ENCODE results near the gene HPCAL1. TPM values are rescaled to one million over a fixed set of nuclear protein-coding genes. Genes with fewer than 3 reads are reported as not detected.
A peak's percentile ranks its signal among the peaks of the same experiment; 100 is the strongest.

Gene HPCAL1
- total RNA-seq, 1 donor from 2014 or later: 77.1 TPM

- DNase-seq: no peak
- Mint-ChIP-seq H3K27ac (no peak overlapping the region), H3K4me1 (peaks cover 24% of the 10 kb centered on the region), H3K4me3 (no peak overlapping the region), H3K36me3 (ENCODE audit: low read depth) (peaks cover 23% of the 10 kb centered on the region), H3K9me3 (no peaks in the 10 kb centered on the region), H3K27me3 (no peaks in the 10 kb centered on the region)
- intact Hi-C loops (cut with micrococcal nuclease): no loop called here
These were observed 20.8 kb downstream of the HPCAL1 start for GRCh38 chr2:10323535-10323934.

DNA sequence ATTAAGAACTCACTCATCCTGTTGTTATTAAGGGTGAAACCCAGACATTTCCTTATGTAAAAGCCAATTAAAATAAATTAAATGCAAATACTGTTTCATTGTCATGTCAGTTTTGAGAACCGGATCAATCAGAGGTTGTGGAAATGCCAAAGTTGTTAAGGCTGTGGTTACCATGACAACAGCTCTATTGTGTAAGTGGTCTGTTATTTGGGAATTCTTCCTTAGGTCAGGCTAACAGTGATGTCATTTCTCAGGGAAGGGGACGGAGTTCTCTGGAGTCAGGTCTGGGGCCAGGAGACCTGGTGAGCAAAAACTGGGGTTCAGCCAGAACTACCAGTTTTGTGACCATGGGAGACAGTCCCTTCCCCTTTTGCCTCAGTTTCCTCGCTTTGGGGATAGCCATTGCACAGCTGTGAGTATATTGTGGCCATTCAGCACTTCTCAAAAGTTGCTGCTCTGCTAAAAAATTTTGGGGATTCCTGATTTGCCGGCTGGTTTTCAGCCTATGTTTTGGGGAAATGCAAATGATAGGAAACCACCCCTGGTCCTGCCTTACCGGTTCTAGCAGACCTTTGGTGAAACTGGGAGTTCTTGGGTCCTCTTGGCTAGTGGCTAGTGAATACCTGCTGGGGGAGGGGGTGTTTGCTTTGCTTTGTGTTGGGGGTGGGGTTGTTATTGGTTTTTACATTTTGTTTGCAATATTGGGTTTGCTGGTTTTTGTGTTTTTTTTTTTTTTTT is 21.6 kb downstream of the HPCAL1 start:
- H3K36me3 Mint-ChIP-seq (ENCODE audit: low read depth): peaks cover 23% of the 10 kb centered on the region
- no peak for DNase-seq
- H3K27me3 Mint-ChIP-seq: no peaks in the 10 kb centered on the region
- H3K9me3 Mint-ChIP-seq: no peaks in the 10 kb centered on the region
- H3K4me1 Mint-ChIP-seq: peaks cover 31% of the 10 kb centered on the region
- intact Hi-C loops (cut with micrococcal nuclease): no loop called here
- no peak overlapping the region for H3K4me3 Mint-ChIP-seq
- no peak overlapping the region for H3K27ac Mint-ChIP-seq

GRCh38 chr2:10325278-10326145 is 22.8 kb downstream of the HPCAL1 start:
- Mint-ChIP-seq H3K4me3 (no peak overlapping the region), H3K27ac (peak overlapping the region; percentile 17), H3K4me1 (peaks cover 42% of the 10 kb centered on the region), H3K27me3 (no peaks in the 10 kb centered on the region), H3K9me3 (no peaks in the 10 kb centered on the region), H3K36me3 (ENCODE audit: low read depth) (peaks cover 20% of the 10 kb centered on the region)
- no peak for DNase-seq
- intact Hi-C loops (cut with micrococcal nuclease): no loop called here

GRCh38 chr2:10326151-10326616 is 23.5 kb downstream of the HPCAL1 start:
- H3K4me3 Mint-ChIP-seq: no peak overlapping the region
- no peak for DNase-seq
- H3K4me1 Mint-ChIP-seq: peaks cover 48% of the 10 kb centered on the region
- H3K36me3 Mint-ChIP-seq (ENCODE audit: low read depth): peaks cover 19% of the 10 kb centered on the region
- H3K27ac Mint-ChIP-seq: peak overlapping the region; percentile 17
- intact Hi-C loops (cut with micrococcal nuclease): no loop called here
- H3K27me3 Mint-ChIP-seq: no peaks in the 10 kb centered on the region
- no peaks in the 10 kb centered on the region for H3K9me3 Mint-ChIP-seq

DNA sequence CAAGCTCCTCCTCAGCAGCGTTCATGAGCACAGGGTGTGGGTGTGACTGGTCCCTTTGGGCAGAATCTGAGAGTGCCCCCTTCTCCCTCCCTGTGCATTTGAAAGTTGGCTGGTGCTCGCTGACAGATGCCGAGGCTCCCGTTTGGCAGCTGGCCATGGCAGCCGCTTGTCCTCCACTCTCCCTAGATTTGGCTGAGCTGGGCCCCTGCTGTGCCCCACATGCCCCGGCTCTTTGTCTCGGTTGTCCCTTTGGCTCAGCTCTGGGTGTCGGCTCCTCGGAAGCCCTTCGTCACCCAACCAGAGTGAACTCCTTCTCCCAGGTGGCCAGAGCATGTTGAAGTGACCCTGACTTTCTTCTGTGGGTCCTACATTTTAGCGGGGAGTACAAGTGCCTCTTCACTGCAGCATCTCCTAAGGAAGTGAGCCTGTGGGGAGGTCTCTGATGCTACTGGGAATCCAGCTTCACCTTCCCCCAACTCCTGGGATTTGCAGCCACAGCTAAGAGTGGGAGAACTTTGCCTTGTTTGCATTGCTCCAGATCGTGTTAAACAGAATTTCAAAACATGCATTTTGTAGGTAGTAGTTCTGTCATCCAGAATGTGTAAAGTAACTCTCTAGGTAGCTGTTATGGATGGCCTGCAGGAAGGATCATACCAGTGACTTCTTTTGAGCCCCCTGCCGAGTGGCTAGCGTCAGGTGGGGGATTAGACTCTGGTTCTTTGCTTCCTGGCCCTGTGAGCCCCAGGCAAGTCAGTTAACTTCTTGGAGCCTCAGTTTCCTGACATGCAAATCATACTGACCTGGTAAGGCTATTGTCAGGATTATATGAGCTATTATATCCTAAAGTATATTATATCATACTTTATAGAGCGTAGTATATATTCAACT is 24.2 kb downstream of the HPCAL1 start:
- H3K36me3 Mint-ChIP-seq (ENCODE audit: low read depth): peaks cover 14% of the 10 kb centered on the region
- no peak overlapping the region for H3K4me3 Mint-ChIP-seq
- no peak for DNase-seq

GRCh38 chr2:10327896-10328669 is 25.4 kb downstream of the HPCAL1 start:
- Mint-ChIP-seq H3K27me3 (no peaks in the 10 kb centered on the region), H3K4me1 (peaks cover 65% of the 10 kb centered on the region), H3K27ac (peak overlapping the region; percentile 23), H3K4me3 (no peak overlapping the region), H3K9me3 (no peaks in the 10 kb centered on the region), H3K36me3 (ENCODE audit: low read depth) (peaks cover 13% of the 10 kb centered on the region)
- intact Hi-C loops (cut with micrococcal nuclease): no loop called here
- no peak for DNase-seq

More for the DNA sequence above, 24.2 kb downstream of the HPCAL1 start:
- Mint-ChIP-seq H3K27me3 (no peaks in the 10 kb centered on the region), H3K4me1 (peaks cover 54% of the 10 kb centered on the region), H3K9me3 (no peaks in the 10 kb centered on the region), H3K27ac (peak overlapping the region; percentile 34)
- intact Hi-C loops (cut with micrococcal nuclease): no loop called here

DNA sequence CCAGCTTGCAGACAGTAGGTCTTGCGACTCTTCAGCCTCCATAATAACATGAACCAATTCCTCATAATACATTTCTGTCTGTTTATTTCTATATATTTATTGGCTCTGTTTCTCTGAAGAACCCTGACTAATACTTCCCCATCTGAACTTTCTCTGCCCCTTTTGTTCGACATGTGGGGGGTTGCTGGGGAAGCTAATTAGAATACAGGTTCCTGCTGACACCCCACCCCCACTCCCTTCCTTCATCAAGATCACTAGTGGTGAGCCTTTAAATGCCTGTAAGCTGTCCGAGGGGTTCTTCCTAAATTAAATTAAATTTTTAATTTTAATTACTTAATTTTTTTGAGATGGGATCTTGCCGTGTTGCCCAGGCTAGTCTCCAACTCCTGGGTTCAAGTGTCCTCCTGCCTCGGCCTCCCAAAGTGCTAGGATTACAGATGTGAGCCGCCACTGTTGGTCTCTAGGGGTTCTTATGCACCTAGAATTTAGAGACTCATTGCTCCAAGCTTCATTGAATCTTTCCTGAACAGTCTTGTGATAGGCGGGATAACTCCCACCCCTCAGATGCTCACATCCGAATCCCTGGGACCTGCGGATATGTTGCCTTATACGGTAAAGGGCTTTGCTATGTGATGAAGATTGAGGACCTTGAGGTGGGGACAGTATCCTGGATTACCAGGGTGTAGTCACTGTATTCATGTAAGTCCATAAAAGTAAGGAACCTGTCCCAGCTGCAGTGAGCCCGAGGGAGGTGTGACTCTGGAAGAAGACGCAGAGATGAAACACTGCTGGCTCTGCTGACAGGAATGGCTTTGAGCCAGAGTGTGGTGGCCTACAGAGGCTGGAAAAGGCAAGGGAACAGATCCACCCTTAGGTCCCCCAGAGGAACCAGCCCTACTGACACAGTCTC is 26.2 kb downstream of the HPCAL1 start:
- DNase-seq: peak; percentile 60
- intact Hi-C loops (cut with micrococcal nuclease): no loop called here

GRCh38 chr2:10329580-10329879 is 26.8 kb downstream of the HPCAL1 start:
- Mint-ChIP-seq H3K4me1 (peaks cover 72% of the 10 kb centered on the region), H3K9me3 (no peaks in the 10 kb centered on the region), H3K27me3 (no peaks in the 10 kb centered on the region), H3K27ac (peak overlapping the region; percentile 92), H3K4me3 (peak overlapping the region; percentile 95), H3K36me3 (ENCODE audit: low read depth) (peaks cover 14% of the 10 kb centered on the region)
- intact Hi-C loops (cut with micrococcal nuclease): no loop called here
- DNase-seq: no peak

More for the DNA sequence above, 26.2 kb downstream of the HPCAL1 start:
- Mint-ChIP-seq H3K4me3 (peak overlapping the region; percentile 95), H3K27ac (peak overlapping the region; percentile 92), H3K9me3 (no peaks in the 10 kb centered on the region), H3K27me3 (no peaks in the 10 kb centered on the region), H3K36me3 (ENCODE audit: low read depth) (peaks cover 13% of the 10 kb centered on the region), H3K4me1 (peaks cover 72% of the 10 kb centered on the region)

GRCh38 chr2:10329880-10330699 is 27.4 kb downstream of the HPCAL1 start:
- no peaks in the 10 kb centered on the region for H3K9me3 Mint-ChIP-seq
- H3K36me3 Mint-ChIP-seq (ENCODE audit: low read depth): peaks cover 20% of the 10 kb centered on the region
- peak; percentile 82 for DNase-seq
- peak overlapping the region; percentile 92 for H3K27ac Mint-ChIP-seq
- H3K4me3 Mint-ChIP-seq: peak overlapping the region; percentile 95
- intact Hi-C loops (cut with micrococcal nuclease): loop anchor here (5.0 kb wide), 1 partner anchor 52 kb away; no protein-coding TSS in a partner anchor
- H3K27me3 Mint-ChIP-seq: no peaks in the 10 kb centered on the region
- peaks cover 72% of the 10 kb centered on the region for H3K4me1 Mint-ChIP-seq

DNA sequence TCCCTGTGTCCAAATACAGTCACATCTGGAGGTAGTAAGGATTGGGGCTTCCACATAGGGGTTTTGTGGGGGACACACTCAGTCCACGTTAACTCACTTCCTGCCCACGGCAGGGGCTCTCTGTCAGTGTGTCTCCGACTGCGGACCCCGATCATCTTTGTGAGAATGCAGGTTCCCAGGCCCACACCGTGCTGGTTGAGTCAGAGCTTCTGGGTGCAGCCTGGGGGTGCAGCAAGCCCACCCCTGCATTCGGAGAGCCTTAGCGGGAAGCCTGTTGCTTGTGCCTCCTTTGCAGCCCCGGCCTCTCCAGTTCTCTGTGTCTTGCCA is 28.0 kb downstream of the HPCAL1 start:
- H3K27ac Mint-ChIP-seq: peak overlapping the region; percentile 92
- H3K4me1 Mint-ChIP-seq: peaks cover 72% of the 10 kb centered on the region
- intact Hi-C loops (cut with micrococcal nuclease): loop anchor here (1.0 to 5.0 kb wide), 2 partner anchors 52 to 206 kb away; no protein-coding TSS in a partner anchor
- no peaks in the 10 kb centered on the region for H3K27me3 Mint-ChIP-seq
- peaks cover 24% of the 10 kb centered on the region for H3K36me3 Mint-ChIP-seq (ENCODE audit: low read depth)
- peak overlapping the region; percentile 95 for H3K4me3 Mint-ChIP-seq
- no peak for DNase-seq
- H3K9me3 Mint-ChIP-seq: no peaks in the 10 kb centered on the region

GRCh38 chr2:10331027-10331701 is 28.5 kb downstream of the HPCAL1 start:
- peaks cover 26% of the 10 kb centered on the region for H3K36me3 Mint-ChIP-seq (ENCODE audit: low read depth)
- no peaks in the 10 kb centered on the region for H3K9me3 Mint-ChIP-seq
- H3K27me3 Mint-ChIP-seq: no peaks in the 10 kb centered on the region
- H3K27ac Mint-ChIP-seq: peak overlapping the region; percentile 92
- peaks cover 68% of the 10 kb centered on the region for H3K4me1 Mint-ChIP-seq
- peak overlapping the region; percentile 95 for H3K4me3 Mint-ChIP-seq
- intact Hi-C loops (cut with micrococcal nuclease): loop anchor here (1.0 to 5.0 kb wide), 2 partner anchors 51 to 207 kb away; no protein-coding TSS in a partner anchor
- DNase-seq: peak; percentile 90

All from activated CD4-positive, alpha-beta T cell treated with anti-CD3 and anti-CD28 coated beads, Interleukin-2, amount 10 ng/mL, durations not matched to agents 24 days and 14 days (primary cell).